BE2C (cell line): ENCODE measurements around the gene YPEL2.

Experiments used
- DNase-seq: peaks from one replicate; pipeline ENCODE4 v3.0.0-alpha.2; 2020
- H3K27me3 ChIP-seq: fragments of 250-450 bp; sonication (Bioruptor Pico); 2 replicates; pipeline ENCODE4 v1.5.1; 2020; ENCODE audit warnings: mild to moderate bottlenecking
- H3K36me3 ChIP-seq: fragments of 250-450 bp; sonication (Bioruptor Pico); 2 replicates; pipeline ENCODE4 v1.5.1; 2020; ENCODE audit warnings: mild to moderate bottlenecking
- H3K4me1 ChIP-seq: fragments of 250-450 bp; sonication (Bioruptor Pico); 2 replicates; pipeline ENCODE4 v1.5.1; 2020
- H3K4me3 ChIP-seq: 2 replicates; pipeline ENCODE4 v1.5.1; 2011; ENCODE audit warnings: low read depth, low read length
- H3K9me3 ChIP-seq: fragments of 250-450 bp; sonication (Bioruptor Pico); 2 replicates; pipeline ENCODE4 v1.5.1; 2020
- TF ChIP-seq, protein P1 (sequence below): IDR thresholded peaks from 2 replicates; pipeline ENCODE4 v1.5.1; 2012; ENCODE audit warnings: mild to moderate bottlenecking, low read depth, low read length

The YPEL2 gene

GRCh38 chr17:59292174-59292523 lies 39.3 kb upstream of the YPEL2 start:
- H3K4me3 ChIP-seq, result no peak overlapping the region
- no peak for DNase-seq
- H3K4me1 ChIP-seq, result peaks cover 16% of the 10 kb centered on the region
- H3K27me3 ChIP-seq, result no peaks in the 10 kb centered on the region
- no peaks in the 10 kb centered on the region for H3K9me3 ChIP-seq
- no peaks in the 10 kb centered on the region for H3K36me3 ChIP-seq
- TF ChIP-seq, protein P1, sequence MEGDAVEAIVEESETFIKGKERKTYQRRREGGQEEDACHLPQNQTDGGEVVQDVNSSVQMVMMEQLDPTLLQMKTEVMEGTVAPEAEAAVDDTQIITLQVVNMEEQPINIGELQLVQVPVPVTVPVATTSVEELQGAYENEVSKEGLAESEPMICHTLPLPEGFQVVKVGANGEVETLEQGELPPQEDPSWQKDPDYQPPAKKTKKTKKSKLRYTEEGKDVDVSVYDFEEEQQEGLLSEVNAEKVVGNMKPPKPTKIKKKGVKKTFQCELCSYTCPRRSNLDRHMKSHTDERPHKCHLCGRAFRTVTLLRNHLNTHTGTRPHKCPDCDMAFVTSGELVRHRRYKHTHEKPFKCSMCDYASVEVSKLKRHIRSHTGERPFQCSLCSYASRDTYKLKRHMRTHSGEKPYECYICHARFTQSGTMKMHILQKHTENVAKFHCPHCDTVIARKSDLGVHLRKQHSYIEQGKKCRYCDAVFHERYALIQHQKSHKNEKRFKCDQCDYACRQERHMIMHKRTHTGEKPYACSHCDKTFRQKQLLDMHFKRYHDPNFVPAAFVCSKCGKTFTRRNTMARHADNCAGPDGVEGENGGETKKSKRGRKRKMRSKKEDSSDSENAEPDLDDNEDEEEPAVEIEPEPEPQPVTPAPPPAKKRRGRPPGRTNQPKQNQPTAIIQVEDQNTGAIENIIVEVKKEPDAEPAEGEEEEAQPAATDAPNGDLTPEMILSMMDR, result no peak

DNA sequence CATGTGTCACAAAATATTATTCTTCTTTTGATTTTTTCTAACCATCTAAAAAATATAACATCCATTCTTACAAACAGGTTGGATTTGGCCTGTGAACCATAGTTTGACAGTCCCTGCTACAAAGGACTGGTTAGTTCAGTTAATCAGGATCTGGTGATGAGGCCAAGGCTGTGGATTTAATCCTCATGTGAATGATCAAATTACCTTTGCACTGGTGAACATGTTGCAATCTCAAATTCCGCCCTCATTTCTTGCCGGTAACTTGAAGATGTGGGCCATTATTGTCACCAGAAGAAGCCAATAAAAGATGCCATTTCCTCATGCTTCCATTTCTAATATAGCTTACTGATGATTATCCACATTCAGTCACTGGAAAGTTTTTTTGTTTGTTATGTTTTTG lies 35.3 kb upstream of the YPEL2 start:
- Histone ChIP-seq H3K27me3 (no peaks in the 10 kb centered on the region), H3K4me3 (no peak overlapping the region), H3K9me3 (no peaks in the 10 kb centered on the region), H3K4me1 (peaks cover 6% of the 10 kb centered on the region; the same call in 1 of the 2 replicates), H3K36me3 (no peaks in the 10 kb centered on the region)
- TF ChIP-seq, protein P1, result no peak
- DNase-seq, result no peak

- peaks cover 6% of the 10 kb centered on the region; the same call in 1 of the 2 replicates for H3K4me1 ChIP-seq
- TF ChIP-seq, protein P1, result no peak
- H3K27me3 ChIP-seq, result no peaks in the 10 kb centered on the region
- H3K36me3 ChIP-seq, result no peaks in the 10 kb centered on the region
- DNase-seq, result no peak
- H3K4me3 ChIP-seq, result no peak overlapping the region
- H3K9me3 ChIP-seq, result no peaks in the 10 kb centered on the region
Measured at GRCh38 chr17:59298521-59298920, 32.9 kb upstream of the YPEL2 start.

DNA sequence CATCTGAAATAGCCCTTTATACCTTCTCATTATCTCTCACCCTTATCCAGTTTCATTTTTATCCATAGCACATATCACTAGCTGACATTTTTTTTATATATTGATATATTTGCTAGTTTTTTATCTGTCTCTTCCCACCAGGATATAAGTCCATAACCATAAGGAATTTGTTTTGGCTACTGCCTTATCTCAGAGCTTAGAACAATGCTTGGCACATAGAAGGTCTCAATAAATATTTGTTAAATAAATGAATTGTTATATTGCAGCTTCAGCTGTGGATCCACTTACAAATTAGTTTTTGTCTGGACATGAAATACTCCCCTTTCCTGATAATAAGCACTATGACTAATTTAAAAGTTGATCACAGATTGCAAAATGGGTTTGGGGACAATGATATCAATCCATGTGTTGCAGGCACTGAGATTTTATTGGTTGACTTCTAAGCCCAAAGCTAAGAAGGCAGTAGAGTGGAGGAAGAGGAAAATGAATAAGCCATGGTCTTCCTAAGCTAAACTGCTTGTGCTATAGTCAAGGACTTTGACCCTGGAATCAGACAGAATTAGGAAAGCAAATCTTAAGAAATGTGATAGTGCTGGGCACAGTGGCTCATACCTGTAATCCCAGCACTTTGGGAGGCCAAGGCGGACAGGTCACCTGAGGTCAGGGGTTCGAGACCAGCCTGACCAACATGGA lies 31.9 kb upstream of the YPEL2 start:
- TF ChIP-seq, protein P1, result no peak
- H3K9me3 ChIP-seq, result no peaks in the 10 kb centered on the region
- H3K4me3 ChIP-seq, result no peak overlapping the region
- H3K4me1 ChIP-seq, result peaks cover 6% of the 10 kb centered on the region; the same call in 1 of the 2 replicates
- no peaks in the 10 kb centered on the region for H3K27me3 ChIP-seq
- no peak for DNase-seq
- no peaks in the 10 kb centered on the region for H3K36me3 ChIP-seq

DNA sequence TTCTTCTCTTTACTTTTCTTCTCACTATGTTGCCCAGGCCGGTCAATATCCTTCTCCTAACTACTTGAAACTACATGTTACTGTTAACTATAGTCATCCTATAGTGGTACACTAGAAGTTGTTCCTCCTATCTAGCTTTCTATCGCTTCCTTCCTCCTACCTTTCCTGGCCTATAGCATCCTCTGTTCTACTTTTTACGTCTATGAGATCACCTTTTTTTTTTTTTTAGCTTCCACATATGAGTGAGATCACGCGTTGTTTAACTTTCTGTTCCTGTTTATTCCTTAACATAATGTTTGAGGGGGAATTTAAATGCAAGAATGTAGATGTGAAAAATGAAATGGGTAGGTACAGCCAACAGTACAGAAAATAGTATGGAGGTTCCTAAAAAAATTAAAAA lies 30.5 kb upstream of the YPEL2 start:
- Histone ChIP-seq H3K9me3 (no peaks in the 10 kb centered on the region), H3K4me1 (peaks cover 6% of the 10 kb centered on the region; the same call in 1 of the 2 replicates), H3K4me3 (no peak overlapping the region), H3K27me3 (no peaks in the 10 kb centered on the region), H3K36me3 (no peaks in the 10 kb centered on the region)
- TF ChIP-seq, protein P1, result no peak
- no peak for DNase-seq

DNA sequence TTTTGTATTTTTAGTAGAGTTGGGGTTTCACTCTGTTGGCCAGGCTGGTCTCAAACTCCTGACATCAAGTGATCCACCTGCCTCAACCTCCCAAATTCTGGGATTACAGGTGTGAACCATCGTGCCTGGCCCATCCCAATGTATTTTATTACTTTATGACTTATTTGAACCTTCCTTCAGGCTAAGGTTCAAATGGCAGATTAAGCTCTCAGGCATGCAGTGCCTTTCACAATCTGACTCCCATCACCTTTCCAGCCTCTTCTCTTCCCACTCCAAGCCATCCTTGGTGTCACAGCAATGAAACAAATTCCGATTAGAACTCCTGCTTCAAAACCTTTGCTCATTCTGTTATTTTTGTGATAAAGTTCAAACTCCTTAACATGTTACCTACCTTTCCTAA lies 26.6 kb upstream of the YPEL2 start:
- Histone ChIP-seq H3K9me3 (no peaks in the 10 kb centered on the region), H3K4me1 (no peaks in the 10 kb centered on the region), H3K4me3 (no peak overlapping the region), H3K27me3 (no peaks in the 10 kb centered on the region), H3K36me3 (no peaks in the 10 kb centered on the region)
- no peak for DNase-seq
- TF ChIP-seq, protein P1, result no peak
